WTC11 (cell line): ENCODE results near the gene DUSP6. TPM values are rescaled to one million over a fixed set of nuclear protein-coding genes. Genes with fewer than 3 reads are reported as not detected.

ENCODE experiments used
- ATAC-seq: fragments of 200-7000 bp; cut with Tn5 transposase; 2 replicates; pipeline ENCODE4 v1.10.0; 2021; ENCODE audit warnings: mild to moderate bottlenecking, moderate library complexity
- CTCF ChIA-PET: fragments of 300-600 bp; sonication (Branson Sonifier 250); formaldehyde crosslinking; loops from one replicate; lab custom pipeline; 2021; ENCODE audit warnings: antibody characterized with exemption; lab: Charles Lee
- POLR2A ChIA-PET: fragments of 350-600 bp; sonication (Branson Sonifier 250); formaldehyde crosslinking; loops from one replicate; lab custom pipeline; 2021; ENCODE audit warnings: antibody characterized with exemption; lab: Charles Lee
- DNase-seq: peaks from one replicate; pipeline ENCODE4 v3.0.0; 2021; ENCODE audit warnings: low spot score
- H3K27ac Mint-ChIP-seq: 2 replicates; pipeline ENCODE4 v1.8.0; 2021; ENCODE audit warnings: mixed read lengths
- H3K27me3 Mint-ChIP-seq: 2 replicates; pipeline ENCODE4 v1.8.0; 2021; ENCODE audit warnings: low read depth, mild to moderate bottlenecking, moderate library complexity, mixed read lengths
- H3K36me3 Mint-ChIP-seq: 2 replicates; pipeline ENCODE4 v1.8.0; 2021; ENCODE audit warnings: mixed read lengths
- H3K4me1 Mint-ChIP-seq: 2 replicates; pipeline ENCODE4 v1.8.0; 2022; ENCODE audit warnings: mixed read lengths
- H3K4me3 Mint-ChIP-seq: 2 replicates; pipeline ENCODE4 v1.8.0; 2021; ENCODE audit warnings: mild to moderate bottlenecking, moderate library complexity, mixed read lengths
- H3K9me3 Mint-ChIP-seq: 2 replicates; pipeline ENCODE4 v1.8.0; 2021; ENCODE audit warnings: mixed read lengths
- AR ChIP-seq: fragments of 250-450 bp; sonication (Bioruptor Pico); IDR thresholded peaks from 2 replicates; pipeline ENCODE4 v1.9.0; 2021; ENCODE audit warnings: mild to moderate bottlenecking
- ATF2 ChIP-seq: sonication (generic); formaldehyde crosslinking; IDR thresholded peaks from 2 replicates; pipeline ENCODE4 v1.8.1; 2022; ENCODE audit warnings: low read depth, missing genetic modification reagents, borderline replicate concordance
- ATF3 ChIP-seq: sonication (generic); formaldehyde crosslinking; conservative IDR thresholded peaks from 2 replicates; pipeline ENCODE4 v1.8.1; 2022; ENCODE audit warnings: mild to moderate bottlenecking, missing genetic modification reagents
- EMX1 ChIP-seq: fragments of 250-450 bp; sonication (Bioruptor Pico); IDR thresholded peaks from 2 replicates; pipeline ENCODE4 v1.8.0; 2021; ENCODE audit warnings: mild to moderate bottlenecking
- ESRRA ChIP-seq: sonication (generic); formaldehyde crosslinking; IDR thresholded peaks from 2 replicates; pipeline ENCODE4 v1.8.1; 2022; ENCODE audit warnings: mild to moderate bottlenecking, missing genetic modification reagents, borderline replicate concordance
- FOXK1 ChIP-seq: sonication (generic); formaldehyde crosslinking; IDR thresholded peaks from 2 replicates; pipeline ENCODE4 v1.8.0; 2022; ENCODE audit warnings: mild to moderate bottlenecking, moderate library complexity, missing genetic modification reagents
- IRF1 ChIP-seq: sonication (generic); formaldehyde crosslinking; IDR thresholded peaks from 2 replicates; pipeline ENCODE4 v1.8.0; 2023; ENCODE audit warnings: missing genetic modification reagents
- IRF2 ChIP-seq: sonication (generic); formaldehyde crosslinking; IDR thresholded peaks from 2 replicates; pipeline ENCODE4 v1.8.0; 2022; ENCODE audit warnings: low read depth, missing genetic modification reagents, borderline replicate concordance
- KAT7 ChIP-seq: sonication (generic); formaldehyde crosslinking; IDR thresholded peaks from 2 replicates; pipeline ENCODE4 v1.8.1; 2023; ENCODE audit warnings: missing genetic modification reagents, mild to moderate bottlenecking, borderline replicate concordance
- MLX ChIP-seq: sonication (generic); formaldehyde crosslinking; IDR thresholded peaks from 2 replicates; pipeline ENCODE4 v1.8.1; 2023; ENCODE audit warnings: mild to moderate bottlenecking, missing genetic modification reagents, moderate library complexity
- MXD4 ChIP-seq: fragments of 250-450 bp; sonication (Bioruptor Pico); IDR thresholded peaks from 2 replicates; pipeline ENCODE4 v1.8.0; 2021; ENCODE audit warnings: mild to moderate bottlenecking, moderate library complexity, borderline replicate concordance
- NFE2L1 ChIP-seq: sonication (generic); formaldehyde crosslinking; IDR thresholded peaks from 2 replicates; pipeline ENCODE4 v1.8.1; 2023; ENCODE audit warnings: missing genetic modification reagents
- NFYB ChIP-seq: sonication (generic); formaldehyde crosslinking; conservative IDR thresholded peaks from 2 replicates; pipeline ENCODE4 v1.8.0; 2022; ENCODE audit warnings: low read depth, missing genetic modification reagents
- NR1H2 ChIP-seq: sonication (generic); formaldehyde crosslinking; IDR thresholded peaks from 2 replicates; pipeline ENCODE4 v1.9.0; 2021; ENCODE audit warnings: mild to moderate bottlenecking, moderate library complexity, missing genetic modification reagents
- ZBTB43 ChIP-seq: sonication (generic); formaldehyde crosslinking; IDR thresholded peaks from 2 replicates; pipeline ENCODE4 v1.8.1; 2023; ENCODE audit warnings: mild to moderate bottlenecking, missing genetic modification reagents
- ZMAT4 ChIP-seq: fragments of 250-450 bp; sonication (Bioruptor Pico); IDR thresholded peaks from 2 replicates; pipeline ENCODE4 v1.9.0; 2021; ENCODE audit warnings: mild to moderate bottlenecking
- ZNF263 ChIP-seq: sonication (generic); formaldehyde crosslinking; IDR thresholded peaks from 2 replicates; pipeline ENCODE4 v1.8.1; 2022; ENCODE audit warnings: low read depth, mild to moderate bottlenecking, moderate library complexity, missing genetic modification reagents
- ZNF281 ChIP-seq: sonication (generic); formaldehyde crosslinking; IDR thresholded peaks from 2 replicates; pipeline ENCODE4 v1.8.0; 2023; ENCODE audit warnings: mild to moderate bottlenecking, missing genetic modification reagents
- total RNA-seq: library from RNA; stranded (reverse); gene quantifications from 3 replicates; pipeline ENCODE4 v1.2.3, GENCODE V29; 2021

DUSP6 gene
- total RNA-seq, 1 experiment from 2014 or later, result 245 TPM

- DNase-seq (no peak), ATAC-seq (peak; percentile 56)
- TF ChIP-seq EMX1 (CRISPR knock-in tag) (no peak), MLX (CRISPR knock-in tag) (no peak), MXD4 (CRISPR knock-in tag) (no peak), ATF2 (CRISPR knock-in tag) (no peak), ZMAT4 (CRISPR knock-in tag) (no peak), NR1H2 (no peak), ZNF263 (CRISPR knock-in tag) (no peak), ZNF281 (no peak), NFYB (no peak), AR (CRISPR knock-in tag) (no peak), IRF2 (CRISPR knock-in tag) (no peak), ESRRA (CRISPR knock-in tag) (no peak), ZBTB43 (CRISPR knock-in tag) (no peak), FOXK1 (CRISPR knock-in tag) (no peak), KAT7 (CRISPR knock-in tag) (no peak), IRF1 (CRISPR knock-in tag) (no peak), ATF3 (CRISPR knock-in tag) (no peak), NFE2L1 (no peak)
- ChIA-PET CTCF (no interaction called here), POLR2A (interaction anchor here (0.5 to 1.0 kb wide), 2 partner anchors 20 to 71 kb away, joined by 3 read pairs; no protein-coding TSS in a partner anchor)
- no peak overlapping the region for H3K27ac Mint-ChIP-seq
- peaks cover 10% of the 10 kb centered on the region for H3K36me3 Mint-ChIP-seq
- H3K4me3 Mint-ChIP-seq, result no peak overlapping the region
- H3K4me1 Mint-ChIP-seq, result peaks cover 30% of the 10 kb centered on the region
- peaks cover 12% of the 10 kb centered on the region for H3K9me3 Mint-ChIP-seq
- H3K27me3 Mint-ChIP-seq, result no peaks in the 10 kb centered on the region
Measured at GRCh38 chr12:89326239-89327040, 25.9 kb downstream of the DUSP6 start.
